GM18861 (cell line): ENCODE measurements around the gene KCTD20.
"Not testable (repeated sequence)": the region's sequence is repeated elsewhere in the genome, so short reads cannot be mapped to it uniquely, and the experiment has no call there.

ENCODE experiments used
- ATAC-seq: cut with Tn5 transposase; IDR thresholded peaks from one replicate; pipeline ENCODE4 v1.9.1; 2021; ENCODE audit not compliant: unreplicated experiment

The KCTD20 gene

DNA sequence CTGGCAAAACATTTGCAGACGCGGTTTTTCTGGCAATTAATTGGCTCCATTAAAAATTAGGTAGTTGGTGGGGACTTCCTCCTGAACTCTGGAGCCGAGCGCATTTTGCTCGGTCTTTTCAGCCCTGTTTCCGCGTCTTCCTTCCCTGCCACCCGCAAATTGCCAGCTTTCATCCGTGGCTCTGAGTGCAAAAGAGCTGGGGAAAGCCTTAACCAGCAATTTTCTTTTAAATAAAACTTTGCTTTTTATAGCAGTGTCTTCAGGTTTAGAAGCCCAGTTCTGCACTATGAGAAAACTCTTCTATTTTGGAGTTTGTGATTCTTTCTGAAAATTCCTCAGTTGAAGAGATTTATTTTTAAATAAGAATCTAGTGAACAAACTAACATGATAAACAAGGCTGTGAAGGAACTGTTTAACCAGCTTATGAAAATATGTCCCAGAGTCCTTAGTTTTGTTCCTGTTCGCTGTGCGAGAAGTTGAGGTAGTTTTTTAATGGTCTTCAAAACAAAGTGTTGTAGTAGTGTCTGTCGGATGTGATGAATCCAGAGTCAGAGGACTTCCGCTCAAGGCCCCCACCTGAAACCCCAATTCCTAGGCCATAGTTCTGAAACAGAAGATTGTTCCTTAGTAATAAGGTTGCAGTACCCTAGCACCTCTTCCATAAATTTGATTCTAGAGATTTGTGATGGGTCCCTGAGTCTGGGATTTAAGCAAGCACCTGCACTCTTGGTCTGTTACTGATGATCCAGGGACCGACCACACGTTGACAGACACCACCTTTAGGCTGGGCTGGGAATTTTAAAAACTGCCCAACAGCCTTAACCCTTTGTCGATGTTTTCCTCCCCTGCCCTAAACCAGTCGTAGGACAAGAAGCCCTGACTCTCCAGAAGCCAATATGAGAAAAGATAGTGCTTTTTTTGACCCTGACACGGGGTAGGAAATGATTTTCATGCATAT lies 950 bp downstream of the KCTD20 start:
- ATAC-seq = no peak

DNA sequence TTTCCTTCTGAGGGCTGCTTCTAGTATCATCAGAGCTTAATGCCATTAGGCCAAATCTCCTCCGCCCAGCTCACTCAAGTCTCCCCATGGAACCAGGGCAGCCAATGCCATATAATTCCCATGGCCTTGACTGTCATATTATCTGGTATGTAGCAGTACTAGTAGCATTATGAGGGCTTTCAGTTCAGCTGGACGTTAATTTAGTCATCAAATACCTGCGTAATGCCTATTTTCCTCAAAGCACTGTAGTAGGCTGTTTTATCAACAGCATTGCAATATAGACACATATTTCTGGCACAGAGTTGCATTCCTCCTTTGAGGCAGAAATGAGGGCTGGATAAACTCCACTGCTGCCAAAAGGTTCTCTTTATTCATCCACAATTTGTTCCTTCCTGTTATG lies 1.7 kb downstream of the KCTD20 start:
- ATAC-seq = no peak

DNA sequence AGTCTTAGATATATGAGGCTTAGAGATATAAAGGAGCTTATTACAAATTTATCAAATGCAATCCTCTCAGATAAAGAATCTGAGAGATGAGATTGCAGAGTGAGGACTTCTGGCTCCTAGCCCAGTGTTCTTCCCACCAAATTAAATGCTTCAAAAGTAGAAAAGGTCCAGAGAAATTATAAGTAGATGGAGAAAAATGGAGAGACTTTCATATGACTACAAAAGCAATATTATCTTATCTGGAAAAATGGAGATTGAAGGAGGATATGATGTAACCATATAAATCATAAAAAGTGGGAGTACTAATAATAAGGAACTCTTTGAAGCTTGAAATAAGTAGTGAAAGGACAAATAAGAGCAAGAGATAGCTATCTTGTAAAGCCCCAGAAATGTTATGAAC lies 2.8 kb downstream of the KCTD20 start:
- ATAC-seq = no peak

DNA sequence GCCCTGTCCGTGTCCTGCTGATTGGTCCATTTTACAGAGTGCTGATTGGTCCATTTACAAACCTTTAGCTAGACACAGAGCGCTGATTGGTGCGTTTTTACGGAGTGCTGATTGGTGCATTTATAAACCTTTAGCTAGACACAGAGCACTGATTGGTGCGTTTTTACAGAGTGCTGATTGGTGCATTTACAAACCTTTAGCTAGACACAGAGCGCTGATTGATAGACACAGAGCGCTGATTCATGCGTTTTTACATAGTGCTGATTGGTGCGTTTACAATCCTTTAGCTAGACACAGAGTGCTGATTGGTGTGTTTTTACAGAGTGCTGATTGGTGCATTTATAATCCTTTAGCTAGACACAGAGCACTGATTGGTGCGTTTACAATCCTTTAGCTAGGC lies 6.4 kb downstream of the KCTD20 start:
- not testable (repeated sequence) for ATAC-seq

DNA sequence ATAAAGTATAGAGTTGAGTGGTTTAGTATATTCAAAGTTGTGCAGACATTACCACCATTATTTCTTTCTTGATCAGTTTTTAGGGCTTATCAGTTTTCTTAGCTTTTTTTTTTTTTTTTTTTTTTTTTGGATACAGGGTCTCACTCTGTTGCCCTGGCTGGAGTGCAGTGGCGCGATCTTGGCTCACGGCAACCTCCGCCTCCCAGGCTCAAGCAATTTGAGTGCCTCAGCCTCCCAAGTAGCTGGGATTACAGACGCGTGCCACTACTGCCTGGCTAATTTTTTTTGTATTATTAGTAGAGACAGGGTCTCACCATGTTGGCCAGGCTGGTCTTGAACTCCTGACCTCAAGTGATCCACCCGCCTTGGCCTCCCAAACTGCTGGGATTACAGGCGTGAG lies 10.1 kb downstream of the KCTD20 start:
- ATAC-seq = not testable (repeated sequence)

DNA sequence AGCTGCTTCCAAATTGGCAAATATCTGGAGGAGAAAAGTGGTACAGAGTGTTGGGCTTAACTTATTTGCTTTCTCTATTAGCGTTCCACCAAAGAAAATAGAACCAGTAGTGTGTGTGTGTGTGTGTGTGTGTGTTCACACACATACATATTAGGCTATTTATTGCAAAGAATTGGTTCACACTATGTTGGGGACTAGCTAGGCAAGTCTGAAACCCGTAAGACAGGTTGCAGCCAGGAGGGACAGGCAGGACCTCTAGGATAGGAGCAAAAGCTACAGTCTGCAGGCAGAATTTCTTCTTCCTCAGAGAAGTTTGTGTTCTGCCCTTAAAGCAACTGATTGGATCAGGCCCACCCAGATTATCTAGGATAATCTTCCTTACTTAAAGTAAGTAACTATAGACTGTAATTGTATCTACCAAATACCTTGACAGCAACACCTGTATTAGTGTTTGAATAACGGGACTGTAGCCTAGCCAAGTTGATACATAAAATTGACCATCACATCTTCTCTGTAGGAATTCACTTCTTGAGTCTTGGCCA lies 12.8 kb downstream of the KCTD20 start:
- ATAC-seq = no peak

DNA sequence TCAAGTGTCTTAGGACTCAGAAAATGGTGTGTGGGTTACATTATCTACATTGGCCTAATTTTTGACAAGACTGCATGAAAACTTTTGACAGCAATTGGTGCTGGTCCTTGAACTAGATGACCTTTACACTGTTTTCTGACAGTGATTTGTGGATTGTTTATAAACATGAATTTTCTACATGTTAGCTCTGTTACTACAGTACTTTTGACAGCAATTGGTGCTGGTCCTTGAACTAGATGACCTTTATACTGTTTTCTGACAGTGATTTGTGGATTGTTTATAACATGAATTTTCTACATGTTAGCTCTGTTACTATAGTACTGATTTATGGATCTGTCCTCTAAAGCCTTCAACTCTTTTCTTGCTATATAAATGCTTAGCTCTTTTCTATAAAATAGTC lies 16.7 kb downstream of the KCTD20 start:
- no peak for ATAC-seq

DNA sequence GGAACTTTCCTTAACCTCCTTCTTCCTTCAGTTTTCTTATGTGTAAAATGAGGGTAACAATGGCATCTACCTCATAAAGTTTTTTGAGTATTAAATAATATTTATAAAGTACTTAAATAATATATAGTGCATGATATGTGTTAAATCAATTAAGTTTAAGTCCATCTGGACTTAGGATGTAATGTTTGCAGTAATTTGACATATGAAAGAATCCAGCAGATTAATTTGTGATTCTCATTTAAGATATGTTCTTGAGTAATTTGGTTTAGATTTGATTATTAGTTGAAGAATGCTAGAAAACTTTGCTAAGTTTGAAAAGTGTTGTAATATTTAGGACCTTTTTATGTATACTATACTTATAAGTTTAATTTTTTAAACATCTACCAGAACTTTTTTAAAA lies 18.1 kb downstream of the KCTD20 start:
- no peak for ATAC-seq

DNA sequence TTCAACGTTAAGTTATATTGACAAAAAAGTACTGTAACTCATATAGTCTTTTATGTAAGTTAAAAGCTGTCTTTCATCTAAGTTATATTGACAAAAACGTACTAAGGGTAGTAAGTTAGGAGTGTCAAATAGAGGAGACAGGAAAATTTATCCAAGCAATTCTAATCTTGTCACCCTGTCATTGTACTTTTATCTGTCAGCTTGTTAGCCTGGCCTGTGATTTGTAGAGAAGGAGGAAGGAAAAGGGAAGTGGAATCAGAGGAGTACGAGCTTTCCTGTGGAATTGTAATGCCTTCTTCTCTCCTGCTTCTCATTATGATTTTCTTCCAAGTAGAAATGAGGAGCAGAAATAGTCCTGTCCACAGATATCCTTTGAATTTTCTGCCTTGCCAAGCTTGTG lies 18.8 kb downstream of the KCTD20 start:
- no peak for ATAC-seq

DNA sequence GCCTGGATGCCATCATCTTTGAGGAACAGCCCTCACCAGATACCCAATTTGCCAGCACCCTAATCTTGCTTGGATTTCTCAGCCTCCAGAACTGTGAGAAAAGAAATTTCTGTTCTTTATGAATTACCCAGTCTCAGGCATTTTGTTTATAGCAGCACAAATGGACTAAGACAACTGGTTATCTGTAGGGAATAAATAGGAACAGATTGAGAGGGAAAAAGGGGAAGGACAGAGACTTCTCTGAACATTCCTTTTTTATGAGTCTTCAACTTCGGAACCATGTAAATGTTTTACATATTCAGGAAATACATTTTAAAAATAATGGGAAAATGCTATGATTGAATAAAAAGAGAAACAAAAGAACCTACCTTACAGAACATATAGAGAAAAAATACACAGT lies 20.9 kb downstream of the KCTD20 start:
- ATAC-seq = no peak

DNA sequence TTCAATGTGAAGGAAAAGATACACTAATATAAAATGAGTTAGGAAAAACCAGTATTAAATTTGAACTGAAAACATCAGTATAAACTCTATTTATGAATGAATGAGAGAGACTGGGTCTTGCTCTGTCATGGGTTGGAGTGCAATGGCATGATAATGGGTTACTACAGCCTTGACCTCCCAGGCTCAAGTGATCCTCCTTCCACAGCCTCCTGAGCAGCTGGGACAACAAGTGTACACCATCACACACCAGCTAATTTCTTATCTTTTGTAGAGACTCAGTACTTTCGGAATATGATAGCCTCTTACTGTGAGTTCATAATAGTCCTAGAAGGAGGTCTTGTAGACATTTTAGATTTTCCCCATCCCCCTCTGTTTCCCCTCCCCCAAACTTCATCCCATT lies 21.4 kb downstream of the KCTD20 start:
- no peak for ATAC-seq

DNA sequence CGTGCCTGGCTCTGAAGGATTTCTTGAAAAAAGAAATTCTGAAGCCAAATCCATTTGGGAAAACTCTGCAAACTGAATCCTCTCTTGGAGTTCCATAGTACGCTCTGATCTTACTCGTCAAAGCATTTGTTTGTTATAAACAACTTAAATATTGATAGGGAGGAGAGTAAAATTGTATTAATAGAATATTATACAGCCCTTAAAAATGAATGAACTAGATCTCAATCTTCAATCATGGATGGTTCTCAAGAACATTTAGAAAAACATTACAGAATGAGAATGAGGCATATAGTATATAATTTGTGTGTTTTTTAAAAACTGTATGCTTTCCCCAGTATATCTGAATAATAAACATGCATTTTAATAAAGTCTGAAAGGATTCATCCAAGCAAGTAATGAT lies 24.8 kb downstream of the KCTD20 start:
- no peak for ATAC-seq

DNA sequence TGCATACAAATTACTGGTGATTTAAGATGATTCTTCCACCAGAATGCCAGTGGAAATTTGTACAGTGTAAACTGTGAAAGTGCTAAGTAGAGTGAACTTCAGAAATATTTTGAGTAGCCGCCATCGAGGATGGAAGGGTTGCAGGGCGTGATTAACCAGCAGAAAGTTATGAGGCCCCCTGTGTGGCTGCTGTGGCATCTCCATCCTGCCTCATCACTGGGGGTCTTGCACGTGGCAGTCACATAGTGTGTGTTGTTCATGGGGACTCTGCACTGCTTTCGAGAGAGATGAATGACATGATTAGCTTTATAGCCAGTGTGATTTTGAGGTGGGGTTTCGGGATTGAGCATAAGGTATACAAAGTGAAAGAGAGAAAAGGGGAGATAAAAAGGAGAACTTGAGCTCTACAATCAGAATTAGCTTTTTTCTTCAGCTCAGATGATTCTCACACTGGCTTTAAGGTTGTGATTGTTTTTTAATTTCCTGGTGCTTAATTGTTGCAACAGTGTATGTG lies 26.4 kb downstream of the KCTD20 start:
- no peak for ATAC-seq

DNA sequence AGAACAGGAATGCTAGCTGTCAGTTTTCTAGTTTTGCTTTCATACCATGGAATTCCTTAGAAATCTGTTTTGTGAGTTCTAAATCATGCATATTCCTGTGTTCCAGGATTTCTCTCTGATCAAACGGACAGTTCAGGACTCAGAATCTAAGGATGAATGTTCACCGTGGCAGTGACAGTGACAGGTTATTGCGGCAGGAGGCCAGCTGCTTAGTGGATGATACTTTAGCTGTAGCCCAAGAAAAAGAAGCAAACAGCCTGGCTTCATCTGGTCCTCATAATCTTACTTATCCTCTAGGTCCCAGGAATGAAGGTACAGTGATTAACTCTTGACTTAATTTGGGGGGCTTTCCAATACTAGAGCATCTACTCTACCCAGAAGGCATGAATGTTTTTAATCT lies 27.1 kb downstream of the KCTD20 start:
- no peak for ATAC-seq

DNA sequence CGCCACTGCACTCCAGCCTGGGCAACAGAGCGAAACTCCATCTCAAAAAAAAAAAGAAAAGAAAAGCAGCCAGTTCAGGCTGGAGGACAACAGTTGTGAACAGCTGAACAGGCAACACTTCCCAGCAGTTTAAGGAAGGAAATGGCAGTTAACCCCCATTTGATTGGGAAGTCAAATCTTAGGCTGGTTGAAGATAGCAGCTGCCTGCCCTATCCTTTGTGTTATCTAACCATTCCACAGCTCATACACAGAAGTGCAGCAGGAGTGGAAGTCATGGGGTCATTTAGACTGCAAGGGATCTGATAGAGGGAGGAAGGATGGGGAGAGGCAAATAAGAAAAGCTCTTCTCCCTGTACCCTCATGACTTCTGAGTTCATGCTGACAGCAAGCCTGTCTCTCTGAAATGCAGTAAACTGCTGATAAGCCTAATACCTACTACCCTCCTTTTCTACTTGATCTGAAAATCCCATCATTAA lies 35.3 kb downstream of the KCTD20 start:
- no peak for ATAC-seq

DNA sequence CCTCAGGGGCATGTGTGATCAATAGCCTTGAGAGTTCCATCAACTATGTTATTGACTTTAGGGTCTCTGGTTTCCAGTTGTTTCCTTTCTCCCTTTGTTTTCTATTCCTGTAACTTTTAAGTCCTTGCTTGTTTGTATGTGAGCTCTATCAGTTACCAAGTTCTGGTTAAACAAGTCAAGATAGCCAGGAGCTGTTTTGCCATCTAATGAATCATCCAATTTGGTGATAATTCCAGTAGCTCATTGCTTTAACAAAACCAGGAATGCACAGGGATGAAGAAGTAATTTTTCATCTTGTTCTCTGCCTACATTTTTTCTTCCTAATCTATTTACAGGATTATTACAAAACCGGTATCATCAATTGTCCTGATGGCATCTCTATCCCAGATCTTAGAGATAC lies 36.5 kb downstream of the KCTD20 start:
- ATAC-seq = no peak

DNA sequence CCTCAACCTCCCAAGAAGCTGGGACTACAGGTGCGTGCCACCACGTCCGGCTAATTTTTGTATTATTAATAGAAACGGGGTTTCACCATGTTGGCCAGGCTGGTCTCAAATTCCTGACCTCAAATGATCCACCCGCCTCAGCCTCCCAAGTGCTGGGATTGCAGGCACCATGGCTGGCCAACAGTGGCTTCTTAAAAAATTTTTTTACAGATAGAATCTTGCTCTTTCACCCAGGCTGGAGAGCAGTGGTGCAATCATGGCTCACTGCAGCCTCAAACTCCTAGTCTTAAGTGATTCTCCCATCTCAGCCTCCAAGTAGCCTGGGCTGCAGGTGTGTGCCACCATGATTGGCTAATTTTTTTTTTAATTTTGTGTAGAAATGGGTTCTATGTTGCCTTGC lies 40.5 kb downstream of the KCTD20 start:
- ATAC-seq = not testable (repeated sequence)

DNA sequence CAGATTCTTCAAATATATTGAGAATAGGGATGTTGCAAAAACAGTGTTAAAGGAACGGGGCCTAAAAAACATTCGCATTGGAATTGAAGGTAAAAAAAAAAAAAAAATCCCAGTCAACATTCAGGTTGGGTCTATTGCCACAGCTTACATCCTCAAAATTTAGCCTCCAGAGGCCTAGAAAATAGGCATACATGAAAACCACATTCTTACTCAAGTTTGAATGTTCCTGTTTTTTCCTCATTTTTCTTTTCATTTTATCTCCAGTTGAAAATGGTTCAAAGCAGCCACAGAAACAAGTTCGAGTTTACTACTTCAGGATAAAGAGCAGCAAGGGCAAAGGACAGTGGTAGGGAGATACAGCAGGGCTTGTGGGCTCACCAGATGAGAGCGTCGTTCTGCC lies 41.9 kb downstream of the KCTD20 start:
- no peak for ATAC-seq

DNA sequence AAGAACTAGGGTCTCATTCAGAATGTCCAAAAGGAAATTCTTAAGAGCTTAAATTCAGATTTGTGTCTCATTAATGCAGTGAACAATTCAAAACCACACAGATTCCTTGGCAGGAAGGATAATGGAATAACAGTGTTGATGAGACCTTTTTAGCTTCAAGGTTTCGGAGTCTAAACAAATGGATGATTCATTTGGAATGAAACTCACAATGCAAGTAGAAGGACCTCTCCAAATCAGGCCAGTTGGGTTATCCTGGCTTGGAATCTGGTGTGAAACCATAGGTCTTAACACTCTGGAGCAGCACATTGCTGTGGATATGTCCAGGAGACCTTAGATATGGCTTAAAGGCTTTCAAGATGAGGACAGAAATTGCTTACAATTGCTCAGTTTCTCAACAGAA lies 44.9 kb downstream of the KCTD20 start:
- no peak for ATAC-seq

DNA sequence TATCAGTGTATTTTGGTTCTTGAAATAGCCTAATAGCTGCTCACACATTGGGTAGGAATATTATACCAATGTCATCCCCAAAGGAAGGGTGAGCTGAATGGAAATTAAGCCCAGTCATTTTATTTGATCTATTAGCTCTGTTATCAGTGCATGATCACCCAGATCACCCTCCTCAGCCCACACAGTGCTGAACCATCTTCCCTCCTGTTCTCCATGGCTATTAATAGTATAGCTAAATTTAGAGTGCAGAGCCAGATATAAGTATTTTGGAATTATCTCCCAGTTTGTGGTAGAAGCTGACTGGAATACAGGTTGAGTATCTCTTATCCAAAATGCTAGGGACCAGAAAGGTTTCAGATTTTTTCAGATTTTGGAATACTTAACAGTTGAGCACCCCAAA lies 45.4 kb downstream of the KCTD20 start:
- ATAC-seq = no peak

DNA sequence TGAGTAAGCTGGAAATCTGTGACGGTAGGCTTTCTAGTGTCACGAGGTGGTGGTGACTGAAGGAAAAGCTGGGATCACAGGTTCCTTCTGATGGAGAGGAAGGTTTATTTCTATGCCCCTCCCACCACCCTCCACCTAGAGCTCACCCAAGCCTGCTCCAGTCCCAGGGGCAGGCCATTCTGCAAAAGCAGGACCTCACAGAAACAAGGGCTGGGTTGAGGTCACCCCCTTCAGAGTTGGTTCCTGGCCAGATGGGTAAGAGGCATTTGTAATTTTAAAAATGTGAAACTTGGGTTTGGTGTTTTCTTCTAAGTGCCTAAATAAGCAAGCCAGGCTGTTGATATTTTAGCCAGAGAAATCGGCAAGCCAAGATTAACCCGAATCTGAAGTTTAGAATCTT lies 46.6 kb downstream of the KCTD20 start:
- no peak for ATAC-seq

DNA sequence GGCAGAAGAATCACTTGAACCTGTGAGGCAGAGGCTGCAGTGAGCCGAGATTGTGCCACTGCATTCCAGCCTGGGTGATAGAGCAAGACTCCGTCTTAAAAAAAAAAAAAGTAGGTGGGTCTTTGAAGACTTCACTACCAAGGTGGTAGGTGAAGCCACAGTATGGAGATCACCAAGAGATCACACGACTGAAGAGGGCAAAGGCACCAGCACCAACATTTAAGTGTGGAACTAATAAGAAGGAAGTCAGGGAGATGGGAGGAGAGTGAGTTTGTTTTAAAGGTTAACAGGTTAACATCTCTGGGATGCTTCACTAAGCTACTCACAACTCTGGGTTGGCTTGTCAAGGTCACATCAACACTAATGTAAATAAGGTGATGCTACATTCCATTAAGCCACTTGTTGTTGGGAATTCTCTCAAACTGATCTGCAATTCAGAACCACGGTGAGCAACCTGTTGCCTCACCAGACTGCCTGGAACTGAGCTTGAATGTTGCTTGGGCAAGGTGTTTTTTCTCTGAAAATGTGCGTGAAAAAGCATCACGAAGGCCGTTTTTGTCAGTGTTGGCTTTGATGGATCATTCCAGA lies 48.7 kb downstream of the KCTD20 start:
- no peak for ATAC-seq
